Neural crest cell (in vitro differentiated cells): ENCODE results near the gene CCDC77. TPM values are rescaled to one million over a fixed set of nuclear protein-coding genes. Genes with fewer than 3 reads are reported as not detected.
A peak's percentile ranks its signal among the peaks of the same experiment; 100 is the strongest.

Experiments used
- DNase-seq: peaks from one replicate; pipeline ENCODE4 v3.0.0; 2021; ENCODE audit warnings: low read depth, mixed read lengths, low spot score
- H3K27ac Mint-ChIP-seq: one replicate; pipeline ENCODE4 v1.8.0; 2021; ENCODE audit warnings: mild to moderate bottlenecking, mixed read lengths; ENCODE audit not compliant: unreplicated experiment
- H3K27me3 Mint-ChIP-seq: 2 replicates; pipeline ENCODE4 v1.8.0; 2021; ENCODE audit warnings: low read depth, mild to moderate bottlenecking, mixed read lengths
- H3K36me3 Mint-ChIP-seq: 2 replicates; pipeline ENCODE4 v1.8.0; 2021; ENCODE audit warnings: low read depth, mild to moderate bottlenecking, mixed read lengths
- H3K4me1 Mint-ChIP-seq: 2 replicates; pipeline ENCODE4 v1.8.0; 2021; ENCODE audit warnings: mixed read lengths
- H3K4me3 Mint-ChIP-seq: one replicate; pipeline ENCODE4 v1.8.0; 2021; ENCODE audit warnings: mild to moderate bottlenecking, mixed read lengths
- H3K9me3 Mint-ChIP-seq: 2 replicates; pipeline ENCODE4 v1.8.0; 2021; ENCODE audit warnings: mixed read lengths
- total RNA-seq: library from RNA; stranded (reverse); gene quantifications from 2 replicates; pipeline ENCODE4 v1.2.1, GENCODE V29; 2021
- TF ChIP-seq, protein P1 (sequence below): fragments of 200-600 bp; sonication (generic); conservative IDR thresholded peaks from 2 replicates; pipeline ENCODE4 v1.5.0; 2021; ENCODE audit warnings: antibody characterized with exemption, mild to moderate bottlenecking

The CCDC77 gene
- total RNA-seq, 1 donor from 2014 or later = 28.6 TPM

DNA sequence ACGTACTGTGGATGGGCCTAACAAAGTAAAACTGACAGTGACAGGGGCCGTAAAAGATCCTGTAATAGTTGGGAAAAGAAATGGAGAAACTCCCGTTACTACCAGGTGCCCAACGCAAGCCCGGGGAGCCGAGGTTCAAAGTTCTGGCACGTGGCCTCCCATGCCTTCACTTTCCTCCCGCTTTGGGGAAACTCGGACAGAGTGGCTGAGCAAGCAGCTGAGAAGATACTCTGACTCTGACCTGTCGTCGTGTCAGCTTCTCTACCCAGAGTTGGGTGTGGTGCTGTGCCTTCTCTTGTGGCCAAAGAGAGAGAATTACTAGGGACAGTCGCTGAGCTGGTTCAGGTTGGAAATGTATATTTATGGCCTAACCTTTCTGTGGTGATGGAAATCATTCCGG is 60.0 kb downstream of the CCDC77 start:
- Mint-ChIP-seq H3K27me3 (peaks cover 76% of the 10 kb centered on the region), H3K27ac (no peak overlapping the region), H3K36me3 (no peaks in the 10 kb centered on the region), H3K4me3 (peak overlapping the region; percentile 86), H3K9me3 (no peaks in the 10 kb centered on the region), H3K4me1 (peaks cover 9% of the 10 kb centered on the region)
- DNase-seq = no peak
- TF ChIP-seq, protein P1, sequence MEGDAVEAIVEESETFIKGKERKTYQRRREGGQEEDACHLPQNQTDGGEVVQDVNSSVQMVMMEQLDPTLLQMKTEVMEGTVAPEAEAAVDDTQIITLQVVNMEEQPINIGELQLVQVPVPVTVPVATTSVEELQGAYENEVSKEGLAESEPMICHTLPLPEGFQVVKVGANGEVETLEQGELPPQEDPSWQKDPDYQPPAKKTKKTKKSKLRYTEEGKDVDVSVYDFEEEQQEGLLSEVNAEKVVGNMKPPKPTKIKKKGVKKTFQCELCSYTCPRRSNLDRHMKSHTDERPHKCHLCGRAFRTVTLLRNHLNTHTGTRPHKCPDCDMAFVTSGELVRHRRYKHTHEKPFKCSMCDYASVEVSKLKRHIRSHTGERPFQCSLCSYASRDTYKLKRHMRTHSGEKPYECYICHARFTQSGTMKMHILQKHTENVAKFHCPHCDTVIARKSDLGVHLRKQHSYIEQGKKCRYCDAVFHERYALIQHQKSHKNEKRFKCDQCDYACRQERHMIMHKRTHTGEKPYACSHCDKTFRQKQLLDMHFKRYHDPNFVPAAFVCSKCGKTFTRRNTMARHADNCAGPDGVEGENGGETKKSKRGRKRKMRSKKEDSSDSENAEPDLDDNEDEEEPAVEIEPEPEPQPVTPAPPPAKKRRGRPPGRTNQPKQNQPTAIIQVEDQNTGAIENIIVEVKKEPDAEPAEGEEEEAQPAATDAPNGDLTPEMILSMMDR = no peak

DNA sequence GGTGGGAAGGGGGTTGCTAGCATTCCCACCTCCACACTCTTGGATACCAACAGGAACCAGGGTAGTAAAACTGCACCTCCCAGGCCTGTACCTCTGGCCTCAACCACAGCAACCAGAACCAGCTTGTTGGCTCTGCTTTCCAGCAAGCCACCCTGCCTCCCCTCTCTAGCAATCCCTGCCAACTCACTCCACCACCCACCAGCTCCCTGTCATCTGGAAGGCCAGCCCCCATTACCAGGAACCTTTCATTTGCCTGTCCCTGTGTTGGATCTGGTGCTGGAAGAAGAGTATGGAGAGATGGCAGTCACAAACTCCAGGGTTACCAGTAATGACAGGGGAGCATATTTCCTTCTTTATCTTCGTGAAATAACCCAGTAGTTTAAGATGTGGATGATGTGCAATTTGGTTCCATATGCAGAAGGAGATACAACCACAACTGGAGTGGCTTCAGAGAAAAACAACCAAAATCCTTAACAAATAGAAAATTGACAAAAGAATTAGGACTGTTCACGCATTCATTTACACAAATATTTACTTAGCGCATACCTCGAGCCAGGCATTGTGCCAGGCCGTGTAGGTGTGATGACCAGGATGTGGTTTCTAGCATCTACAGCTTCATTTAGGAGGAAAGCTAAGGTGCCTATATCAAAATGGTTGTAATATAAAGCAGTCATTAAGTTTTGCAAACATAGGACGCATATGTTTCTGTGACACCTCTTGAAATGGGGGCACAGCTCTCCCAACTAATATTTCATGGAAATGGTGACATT is 61.7 kb downstream of the CCDC77 start:
- TF ChIP-seq, protein P1 = no peak
- DNase-seq = no peak
- no peaks in the 10 kb centered on the region for H3K9me3 Mint-ChIP-seq
- no peaks in the 10 kb centered on the region for H3K36me3 Mint-ChIP-seq
- H3K4me3 Mint-ChIP-seq = peak overlapping the region; percentile 86
- H3K27ac Mint-ChIP-seq = no peak overlapping the region
- H3K4me1 Mint-ChIP-seq = peaks cover 9% of the 10 kb centered on the region
- peaks cover 59% of the 10 kb centered on the region for H3K27me3 Mint-ChIP-seq

DNA sequence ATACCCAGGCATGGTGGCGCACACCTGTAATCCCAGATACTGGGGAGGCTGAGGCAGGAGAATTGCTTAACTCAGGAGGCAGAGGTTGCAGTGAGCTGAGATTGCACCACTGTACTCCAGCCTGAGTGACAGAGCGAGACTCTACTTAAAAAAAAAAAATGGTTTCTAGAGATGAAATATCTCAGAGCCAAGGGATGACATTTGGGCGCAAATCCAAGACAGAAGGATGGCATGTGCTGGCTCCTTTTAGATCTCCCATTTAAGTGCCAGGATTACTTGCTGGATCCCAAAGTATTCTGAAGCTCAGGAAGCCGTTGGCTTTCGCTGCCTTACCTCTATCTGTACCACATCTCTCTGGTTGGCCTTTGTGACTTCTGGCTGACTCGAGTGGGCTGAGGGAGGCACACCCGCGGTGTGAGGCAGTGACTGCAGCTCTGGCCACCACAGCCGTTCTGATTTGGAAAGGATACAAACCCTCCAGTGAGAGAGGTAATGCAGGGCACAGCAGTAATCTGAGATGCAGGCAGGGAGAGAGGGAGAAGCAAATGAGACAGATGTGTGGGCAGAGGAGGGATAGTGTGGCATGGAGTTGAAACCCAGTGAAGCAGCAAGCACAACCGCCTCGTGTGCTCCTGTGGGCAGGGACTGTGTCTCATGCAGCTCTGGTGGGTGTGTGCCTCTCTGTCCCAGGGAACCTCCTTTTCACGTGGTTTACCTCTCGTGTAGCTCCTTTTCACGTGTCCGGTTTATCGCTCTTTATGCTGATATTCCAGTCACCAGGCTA is 63.2 kb downstream of the CCDC77 start:
- no peak for DNase-seq
- Mint-ChIP-seq H3K4me1 (peaks cover 5% of the 10 kb centered on the region), H3K4me3 (no peak overlapping the region), H3K36me3 (no peaks in the 10 kb centered on the region), H3K9me3 (no peaks in the 10 kb centered on the region), H3K27ac (no peak overlapping the region), H3K27me3 (peaks cover 48% of the 10 kb centered on the region)
- TF ChIP-seq, protein P1 = no peak

DNA sequence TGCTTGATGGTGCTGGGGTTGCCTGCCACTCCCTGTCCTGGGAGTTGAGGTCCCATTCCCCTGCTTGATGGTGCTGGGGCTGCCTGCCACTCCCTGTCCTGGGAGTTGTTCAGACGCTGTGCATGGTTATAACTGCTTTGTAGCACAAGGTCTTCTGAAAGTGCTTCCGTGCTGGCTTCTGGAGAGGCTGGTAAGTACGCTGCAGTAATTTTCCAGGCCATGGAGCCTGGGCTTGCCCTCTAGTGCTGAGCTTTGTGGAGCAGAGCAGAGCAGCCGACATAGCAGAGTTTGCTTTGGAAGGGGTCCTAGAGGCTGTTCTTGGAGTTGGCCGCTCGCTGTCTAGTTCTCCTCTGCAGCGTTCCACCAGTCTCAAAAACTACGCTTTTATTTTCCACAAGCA is 64.6 kb downstream of the CCDC77 start:
- no peaks in the 10 kb centered on the region for H3K9me3 Mint-ChIP-seq
- TF ChIP-seq, protein P1 = no peak
- H3K4me3 Mint-ChIP-seq = no peak overlapping the region
- no peak for DNase-seq
- H3K4me1 Mint-ChIP-seq = peaks cover 2% of the 10 kb centered on the region
- H3K36me3 Mint-ChIP-seq = no peaks in the 10 kb centered on the region
- H3K27me3 Mint-ChIP-seq = peaks cover 46% of the 10 kb centered on the region
- H3K27ac Mint-ChIP-seq = no peak overlapping the region

DNA sequence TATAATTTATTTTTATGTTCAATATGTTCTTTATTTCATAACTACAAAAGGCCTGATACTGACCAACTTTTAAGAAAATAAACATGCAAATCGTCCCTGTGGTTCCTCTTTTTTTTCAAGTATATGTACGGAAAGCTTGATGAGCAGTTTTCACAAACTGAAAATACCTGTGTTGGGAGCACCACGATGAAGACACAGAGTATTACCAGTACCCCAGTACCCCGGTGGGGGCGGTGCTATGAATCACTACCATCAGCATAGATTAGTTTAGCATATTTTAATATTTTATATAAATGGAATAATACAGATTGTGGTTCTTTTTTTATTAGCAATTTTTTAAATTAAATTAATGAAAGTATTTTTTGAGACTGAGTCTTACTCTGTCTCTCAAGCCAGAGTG is 65.3 kb downstream of the CCDC77 start:
- H3K36me3 Mint-ChIP-seq = no peaks in the 10 kb centered on the region
- H3K4me3 Mint-ChIP-seq = no peak overlapping the region
- peaks cover 39% of the 10 kb centered on the region for H3K27me3 Mint-ChIP-seq
- no peaks in the 10 kb centered on the region for H3K9me3 Mint-ChIP-seq
- no peak for DNase-seq
- TF ChIP-seq, protein P1 = no peak
- no peaks in the 10 kb centered on the region for H3K4me1 Mint-ChIP-seq
- H3K27ac Mint-ChIP-seq = no peak overlapping the region
